H1 (cell line): ENCODE data around the gene COL28A1. TPM values are rescaled to one million over a fixed set of nuclear protein-coding genes. Genes with fewer than 3 reads are reported as not detected.

ENCODE experiments used
- CHD2 ChIP-seq: IDR thresholded peaks from 2 replicates; pipeline ENCODE4 v1.6.1; 2012; ENCODE audit warnings: low read length, improper control_type of control experiment
- CHD7 ChIP-seq: fragments of 300-600 bp; sonication (generic); IDR thresholded peaks from 2 replicates; pipeline ENCODE4 v1.7.1; 2012; ENCODE audit warnings: low read length, moderate library complexity, mild to moderate bottlenecking, inconsistent platforms; ENCODE audit not compliant: insufficient replicate concordance
- E2F6 ChIP-seq: IDR thresholded peaks from 2 replicates; pipeline ENCODE4 v1.6.1; 2012; ENCODE audit warnings: inconsistent platforms
- EP300 ChIP-seq, 2 experiments: IDR thresholded peaks; 1 replicate in 1 of 2; 2 replicates in 1 of 2; pipeline ENCODE4 v1.6.1; 2011 to 2012; ENCODE audit warnings: low read depth in 2 of 2, low read length in 2 of 2, mild to moderate bottlenecking in 2 of 2, borderline replicate concordance in 1 of 2, inconsistent platforms in 1 of 2, moderate library complexity in 1 of 2
- GTF2F1 ChIP-seq: IDR thresholded peaks from 2 replicates; pipeline ENCODE4 v1.6.1; 2012; ENCODE audit warnings: low read depth, low read length, improper control_type of control experiment, borderline replicate concordance
- NANOG ChIP-seq: IDR thresholded peaks from 2 replicates; pipeline ENCODE4 v1.6.1; 2011; ENCODE audit warnings: low read length, low read depth, mild to moderate bottlenecking, inconsistent platforms; ENCODE audit not compliant: insufficient read depth, poor library complexity, severe bottlenecking
- SP4 ChIP-seq: IDR thresholded peaks from 2 replicates; pipeline ENCODE4 v1.6.1; 2012; ENCODE audit warnings: low read length, inconsistent platforms
- SRF ChIP-seq: IDR thresholded peaks from 2 replicates; pipeline ENCODE4 v1.6.1; 2011; ENCODE audit warnings: mild to moderate bottlenecking, low read depth, low read length, moderate library complexity
- TAF1 ChIP-seq: IDR thresholded peaks from 2 replicates; pipeline ENCODE4 v1.6.1; 2011; ENCODE audit warnings: mild to moderate bottlenecking, low read depth, low read length
- YY1 ChIP-seq: IDR thresholded peaks from 2 replicates; pipeline ENCODE4 v1.6.1; 2011; ENCODE audit warnings: low read depth, mild to moderate bottlenecking, low read length
- polyA plus RNA-seq, 7 experiments: library from polyadenylated mRNA; depleted of rRNA in 3 of 7; stranded (reverse) in 5 of 7; unstranded in 2 of 7; fragments of >200 nt in 5 of 7; fragments of 200-250 nt in 2 of 7; gene quantifications; 1 replicate in 5 of 7; 2 replicates in 1 of 7; 4 replicates in 1 of 7; pipeline versions ENCODE4 v1.2.1 to v1.2.3, GENCODE V29; 2011 to 2013; ENCODE audit warnings: missing spikeins in 2 of 7, mixed read lengths in 2 of 7
- total RNA-seq: library from RNA; stranded (reverse); fragmentation: NEBNext Ultra II Directional; extraction: Animal tissue kit (Norgen Biotek cat#: 25700); gene quantifications from 2 replicates; pipeline ENCODE4 v1.2.1, GENCODE V29; 2021

The COL28A1 gene
- total and polyA plus RNA-seq, 2 of the 8 experiments (the other 6 are each of a cell fraction or from before 2014, with no cell fraction given) = 0.22 to 0.38 TPM

GRCh38 chr7:7581531-7582179 is 46.0 kb upstream of the COL28A1 start (continued):
- TF ChIP-seq CHD7 = no peak
- peak in 1 of 2 experiments; percentile 9; a peak in 1 of 3 replicates for TF ChIP-seq EP300 (IDR thresholded peaks at IDR 0.05; ENCODE audit: borderline replicate concordance in 1 of 2, low read depth in 2 of 2, low read length in 2 of 2)
- TF ChIP-seq YY1 = peak; percentile 81
- peak; percentile 18 for TF ChIP-seq NANOG
- TF ChIP-seq TAF1 = peak; percentile 52; the same call in 1 of the 2 replicates
- TF ChIP-seq GTF2F1 = no peak
- 0 out of 2 replicates have a peak, but pooled peaks have one; percentile 30 for TF ChIP-seq CHD2
- peak; percentile 71 for TF ChIP-seq E2F6
- no peak for TF ChIP-seq SRF
- 0 out of 2 replicates have a peak, but pooled peaks have one; percentile 56 for TF ChIP-seq SP4
